Measurements from ENCODE around the gene SEPTIN6.
A peak's percentile ranks its signal among the peaks of the same experiment; 100 is the strongest.
"Not testable (repeated sequence)": the region's sequence is repeated elsewhere in the genome, so short reads cannot be mapped to it uniquely, and the experiment has no call there.

SEPTIN6 gene

GRCh38 chrX:119690921-119691716, 1.8 kb downstream of the SEPTIN6 start:
- DNase-seq, result peak; percentile 51

GRCh38 chrX:119688911-119689321, 4.1 kb downstream of the SEPTIN6 start:
- DNase-seq, result no peak

DNA sequence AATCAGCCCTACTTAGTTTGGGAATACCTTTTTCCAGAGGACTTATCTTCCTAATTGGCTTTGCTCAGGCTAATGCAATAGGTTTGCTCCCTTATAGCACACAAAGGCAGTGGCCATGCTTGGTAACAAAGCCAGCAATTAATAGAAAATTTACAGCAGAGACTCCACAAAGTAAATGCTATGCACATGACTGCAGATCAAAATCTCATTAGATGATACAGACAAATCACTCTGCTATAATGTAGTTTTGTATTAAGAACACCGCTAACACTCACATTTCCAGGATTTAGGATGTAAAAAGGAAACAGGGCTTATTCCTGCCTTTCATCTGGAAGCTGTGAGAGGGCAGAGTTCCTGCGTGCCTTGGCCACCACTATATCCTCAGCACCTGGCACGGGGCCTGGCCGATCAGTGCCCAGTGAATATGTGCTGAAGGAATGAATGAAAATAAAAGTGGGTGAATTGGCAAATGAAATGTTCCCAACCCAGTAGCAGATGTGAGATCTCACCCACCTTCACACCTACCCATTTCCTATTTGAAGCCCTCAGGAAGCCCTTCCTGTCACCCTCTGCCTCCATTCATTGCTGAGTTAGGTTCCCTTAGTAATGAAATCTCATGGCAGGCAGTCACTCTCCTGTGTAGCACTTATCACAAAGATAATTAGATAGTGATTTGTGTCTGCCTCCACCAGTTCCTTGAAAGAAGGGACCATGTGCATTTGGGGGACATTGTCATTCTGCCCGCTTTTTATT, 5.1 kb downstream of the SEPTIN6 start:
- no peak for DNase-seq

GRCh38 chrX:119686087-119686691, 6.8 kb downstream of the SEPTIN6 start:
- DNase-seq, result no peak

DNA sequence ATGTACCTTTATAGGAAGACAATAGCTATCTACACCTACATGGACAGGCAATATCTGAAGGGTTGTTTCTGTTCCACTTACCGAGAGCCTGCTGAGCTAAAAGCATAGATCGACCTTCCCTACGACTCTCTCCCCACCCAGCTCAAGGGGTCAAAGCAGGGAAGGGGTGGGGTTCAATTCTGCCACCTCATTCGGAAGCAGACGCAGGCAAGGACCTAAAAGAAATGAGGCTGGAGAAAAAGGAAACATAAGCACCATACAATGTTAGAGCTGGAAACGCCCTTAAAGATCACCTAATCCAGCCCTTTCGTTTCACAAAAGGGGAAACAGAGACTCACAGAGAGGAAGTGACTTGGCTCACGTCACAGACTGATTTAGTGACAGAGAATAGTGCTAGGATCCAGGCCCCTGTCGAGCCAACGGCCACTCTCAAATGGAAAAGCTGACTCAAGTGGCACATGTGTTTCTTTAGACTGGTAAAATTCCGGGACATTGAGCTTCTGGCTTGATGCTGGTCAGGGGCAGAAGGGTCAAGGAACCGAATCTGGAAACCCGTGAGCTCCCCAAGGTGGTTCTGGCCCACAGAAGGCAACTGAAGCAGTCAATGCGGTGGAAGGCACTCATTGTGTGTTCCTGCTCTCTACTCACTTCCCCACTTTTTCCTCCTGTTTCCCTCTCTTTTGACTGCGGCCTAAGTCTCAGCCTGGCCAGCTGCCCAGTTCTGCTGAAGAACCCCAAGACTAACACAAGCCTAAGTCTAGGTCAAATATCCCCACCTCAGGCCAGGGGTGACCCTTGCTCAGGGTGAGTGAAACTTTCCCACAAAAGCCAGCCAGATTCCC, 7.5 kb downstream of the SEPTIN6 start:
- DNase-seq, result peak; percentile 34

DNA sequence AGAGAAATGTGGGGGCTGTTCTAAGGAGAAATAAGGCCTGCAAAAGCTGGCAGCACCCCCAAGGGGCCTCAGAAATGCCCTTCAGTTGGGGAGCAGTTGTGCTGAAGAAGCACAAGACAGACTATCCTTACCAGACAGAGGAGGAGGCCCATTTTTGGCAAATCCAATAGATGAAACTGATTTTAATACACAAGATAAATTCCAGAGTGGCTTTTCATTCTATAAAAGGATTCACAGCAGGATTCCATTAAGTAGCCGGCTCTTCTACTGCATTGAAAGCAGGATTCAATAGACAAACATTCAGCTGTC, 8.1 kb downstream of the SEPTIN6 start:
- DNase-seq, result no peak

DNA sequence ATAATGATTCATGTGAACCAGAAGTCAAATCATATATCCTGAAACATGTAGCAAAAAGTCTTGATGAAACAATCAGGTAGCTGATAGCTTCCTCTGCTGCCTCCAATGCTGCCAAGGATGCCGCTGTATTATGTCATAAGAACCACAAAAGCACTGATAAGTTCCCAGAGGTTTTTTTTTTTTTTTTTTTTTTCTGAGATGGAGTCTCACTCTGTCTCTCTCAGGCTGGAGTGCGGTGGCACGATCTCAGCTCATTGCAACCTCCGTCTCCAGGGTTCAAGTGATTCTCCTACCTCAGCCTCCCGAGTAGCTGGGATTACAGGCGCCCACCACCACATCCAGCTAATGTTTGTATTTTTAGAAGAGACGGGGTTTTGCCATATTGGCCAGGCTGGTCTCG, 8.7 kb downstream of the SEPTIN6 start:
- not testable (repeated sequence) for DNase-seq

GRCh38 chrX:119682019-119682989, 10.7 kb downstream of the SEPTIN6 start:
- no peak for DNase-seq

GRCh38 chrX:119677654-119677981, 15.3 kb downstream of the SEPTIN6 start:
- DNase-seq, result no peak

- DNase-seq, result no peak
These were observed 15.9 kb downstream of the SEPTIN6 start for GRCh38 chrX:119676949-119677653.

DNA sequence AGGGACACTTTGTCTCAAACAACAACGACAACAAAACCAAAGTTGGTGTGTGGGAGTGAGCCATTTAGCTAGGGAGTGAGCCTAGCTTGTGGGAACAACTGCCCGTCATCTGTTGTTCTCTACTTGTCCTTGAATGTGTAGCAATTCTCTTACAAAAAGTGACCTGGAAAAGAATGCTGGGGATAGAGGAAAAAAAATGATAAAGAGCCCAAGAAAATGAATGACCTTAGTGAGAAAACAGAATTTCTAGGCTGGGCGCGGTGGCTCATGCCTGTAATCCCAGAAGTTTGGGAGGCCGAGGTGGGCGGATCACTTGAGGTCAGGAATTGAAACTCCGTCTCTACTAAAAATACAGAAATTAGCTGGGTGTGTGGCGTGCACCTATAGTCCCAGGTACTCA, 19.6 kb downstream of the SEPTIN6 start:
- no peak for DNase-seq

DNA sequence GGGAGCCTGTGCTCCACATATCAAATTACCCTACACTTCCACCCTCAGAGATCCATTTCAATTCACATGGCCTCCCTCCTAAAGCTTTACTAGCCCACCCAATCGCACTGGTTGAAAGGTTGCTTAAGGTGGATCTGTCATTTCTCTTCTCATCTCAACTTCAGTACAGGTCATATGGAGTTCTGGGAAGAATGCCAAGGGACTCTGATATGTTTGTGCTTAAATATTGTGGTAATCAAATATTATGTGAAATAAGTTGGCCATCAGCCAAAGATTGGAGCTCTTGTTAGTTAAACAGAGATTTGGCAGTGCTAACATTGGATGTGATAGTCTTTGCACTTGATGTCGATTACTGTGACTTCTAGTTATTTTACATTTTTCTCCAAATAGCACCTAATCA, 20.5 kb downstream of the SEPTIN6 start:
- no peak for DNase-seq

DNA sequence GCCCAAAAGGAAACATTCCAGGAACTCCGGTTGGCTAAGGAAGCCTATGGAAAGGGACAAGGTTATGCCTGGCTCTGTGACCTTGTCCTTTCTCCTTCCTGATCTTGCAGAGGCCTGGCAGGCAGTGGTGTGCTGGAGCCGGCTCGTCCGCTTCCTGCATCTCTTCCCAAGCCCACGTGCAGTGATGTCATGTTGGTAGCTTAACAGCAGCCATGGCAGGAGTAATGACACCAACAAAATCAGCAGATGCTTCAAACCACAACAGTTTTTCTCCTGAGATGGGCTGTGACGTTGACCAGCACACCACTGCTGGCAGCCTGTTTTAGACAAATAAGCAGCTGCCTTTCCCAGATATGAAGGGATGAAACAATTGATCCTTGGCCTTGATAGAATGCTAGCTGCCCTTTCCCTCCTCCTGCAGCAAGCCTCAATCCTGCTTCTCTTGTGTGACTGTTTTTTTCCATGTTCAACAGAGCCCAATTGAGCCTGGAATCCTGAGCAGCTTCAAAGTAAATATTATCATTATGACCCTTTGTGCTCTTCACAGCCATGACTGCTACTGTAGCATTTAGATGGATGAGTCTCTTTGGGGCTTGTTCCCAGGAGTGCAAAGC, 23.4 kb downstream of the SEPTIN6 start:
- DNase-seq, result no peak

GRCh38 chrX:119667111-119667878, 25.7 kb downstream of the SEPTIN6 start:
- no peak for DNase-seq

- DNase-seq, result not testable (repeated sequence)
These were observed 28.1 kb downstream of the SEPTIN6 start for GRCh38 chrX:119664877-119665276.

DNA sequence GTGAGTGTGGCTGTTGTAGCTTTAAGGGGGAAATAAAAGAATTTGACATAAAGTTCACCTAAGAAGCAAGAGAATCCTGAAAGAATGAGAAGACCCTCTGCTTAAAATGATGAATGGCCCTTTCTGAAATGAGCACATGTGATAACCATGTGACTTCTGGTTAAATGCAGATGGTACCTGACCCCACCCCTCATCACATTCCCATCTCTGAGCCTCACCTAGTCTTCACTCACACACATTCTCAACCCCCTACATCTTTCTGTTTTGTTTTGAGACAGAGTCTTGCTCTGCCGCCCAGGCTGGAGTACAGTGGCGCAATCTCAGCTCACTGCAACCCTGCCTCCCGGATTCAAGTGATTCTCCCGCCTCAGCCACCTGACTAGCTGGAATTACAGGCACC, 31.5 kb downstream of the SEPTIN6 start:
- no peak for DNase-seq

GRCh38 chrX:119659522-119659921, 33.4 kb downstream of the SEPTIN6 start:
- DNase-seq, result no peak

- DNase-seq, result peak; percentile 55
These were observed 37.8 kb downstream of the SEPTIN6 start for GRCh38 chrX:119655125-119655524.

- no peak for DNase-seq
These were observed 38.8 kb downstream of the SEPTIN6 start for GRCh38 chrX:119654112-119654531.

- no peak for DNase-seq
These were observed 44.6 kb downstream of the SEPTIN6 start for GRCh38 chrX:119648421-119648775.
